Endothelial cell of umbilical vein (primary cell): ENCODE data around the gene C13orf46. TPM values are rescaled to one million over a fixed set of nuclear protein-coding genes. Genes with fewer than 3 reads are reported as not detected.

Experiments
- BruUV-seq: library from RNA; stranded (reverse); fragments of 400-500 nt; replicated peaks from 2 replicates; lab custom pipeline; 2021; lab: Mats Ljungman, UMichigan
- CTCF ChIA-PET: fragments of 300-600, 350-600 bp; sonication (Branson Sonifier 250); formaldehyde crosslinking; loops from one replicate; lab custom pipeline; 2021; ENCODE audit warnings: antibody characterized with exemption, inconsistent platforms; lab: Charles Lee
- POLR2A ChIA-PET: fragments of 300-600, 350-600 bp; sonication (Branson Sonifier 250); formaldehyde crosslinking; loops from one replicate; lab custom pipeline; 2021; ENCODE audit warnings: antibody characterized with exemption, inconsistent platforms; lab: Charles Lee
- DNase-seq: peaks from one replicate; pipeline ENCODE4 v3.0.0-alpha.2; 2011; ENCODE audit warnings: low read depth, low spot score
- FAIRE-seq: peaks from 2 replicates; lab custom pipeline; 2011; peaks lifted over from hg19 to GRCh38; lab: Jason Lieb, UNC
- H2AFZ ChIP-seq: 2 replicates; pipeline ENCODE4 v1.6.0; 2012; ENCODE audit warnings: low read depth, low read length, control low read depth, inconsistent platforms
- H3K27ac ChIP-seq: 2 replicates; pipeline ENCODE4 v1.5.1; 2011; ENCODE audit warnings: low read depth, mild to moderate bottlenecking, control low read depth, low read length, moderate library complexity; ENCODE audit not compliant: insufficient read depth
- H3K27me3 ChIP-seq, 2 experiments: 2 replicates each; pipeline versions ENCODE4 v1.6.0 to v1.6.1; 2011; ENCODE audit warnings: low read length in 2 of 2, mixed read lengths in 1 of 2; ENCODE audit not compliant: control insufficient read depth in 2 of 2, insufficient read depth in 2 of 2
- H3K36me3 ChIP-seq, 2 experiments: 2 replicates in 1 of 2; 3 replicates in 1 of 2; pipeline ENCODE4 v1.5.1; 2011; ENCODE audit warnings: low read length in 2 of 2, mild to moderate bottlenecking in 1 of 2, moderate library complexity in 1 of 2; ENCODE audit not compliant: control insufficient read depth in 2 of 2, insufficient read depth in 2 of 2; ENCODE audit errors: extremely low read depth in 1 of 2
- H3K4me1 ChIP-seq: 3 replicates; pipeline ENCODE4 v1.5.1; 2011; ENCODE audit warnings: mild to moderate bottlenecking, low read length; ENCODE audit not compliant: control insufficient read depth, insufficient read depth; ENCODE audit errors: extremely low read depth
- H3K4me2 ChIP-seq: 2 replicates; pipeline ENCODE4 v1.6.1; 2011; ENCODE audit warnings: low read length, control low read depth, mixed read lengths; ENCODE audit not compliant: insufficient read depth
- H3K4me3 ChIP-seq, 3 experiments: fragments of 200-600 bp in 1 of 3; sonication (generic), shearing (Covaris generic) in 1 of 3; replicated peaks in 1 of 3; 2 replicates each; pipeline ENCODE4 v1.5.1; 2011 to 2016; ENCODE audit warnings: control low read depth in 3 of 3, low read length in 3 of 3, mild to moderate bottlenecking in 2 of 3, inconsistent platforms in 1 of 3, low read depth in 1 of 3, moderate library complexity in 1 of 3; ENCODE audit not compliant: insufficient read depth in 1 of 3
- H3K79me2 ChIP-seq: 2 replicates; pipeline ENCODE4 v1.6.0; 2012; ENCODE audit warnings: low read length, inconsistent platforms; ENCODE audit not compliant: control insufficient read depth, insufficient read depth
- H3K9ac ChIP-seq: replicated peaks from 2 replicates; pipeline ENCODE3; 2011; ENCODE audit warnings: low read length, control low read depth; ENCODE audit not compliant: insufficient read depth; ENCODE audit errors: extremely low read depth
- H3K9me1 ChIP-seq: replicated peaks from 3 replicates; pipeline ENCODE4 v1.6.0; 2011; ENCODE audit warnings: mild to moderate bottlenecking, low read length; ENCODE audit not compliant: control insufficient read depth, insufficient read depth; ENCODE audit errors: extremely low read depth
- H3K9me3 ChIP-seq: replicated peaks from 2 replicates; pipeline ENCODE4 v1.5.1; 2012; ENCODE audit warnings: low read length, inconsistent platforms; ENCODE audit not compliant: control insufficient read depth, insufficient read depth
- H4K20me1 ChIP-seq: replicated peaks from 2 replicates; pipeline ENCODE3; 2011; ENCODE audit warnings: mild to moderate bottlenecking, low read length; ENCODE audit not compliant: control insufficient read depth, insufficient read depth; ENCODE audit errors: extremely low read depth
- CTCF ChIP-seq, 2 donors: IDR thresholded peaks; 1 replicate in 1 of 2; 2 replicates in 1 of 2; pipeline ENCODE4 v1.5.1; 2011; ENCODE audit warnings: low read length in 2 of 2, mild to moderate bottlenecking in 2 of 2, moderate library complexity in 2 of 2, control low read depth in 1 of 2, inconsistent platforms in 1 of 2, low read depth in 1 of 2; ENCODE audit not compliant: insufficient read depth in 1 of 2; ENCODE audit errors: extremely low read depth in 1 of 2
- EZH2 ChIP-seq: IDR thresholded peaks from 2 replicates; pipeline ENCODE4 v1.6.1; 2012; ENCODE audit warnings: borderline replicate concordance, low read depth, mild to moderate bottlenecking, moderate library complexity, low read length, inconsistent platforms; ENCODE audit not compliant: severe bottlenecking
- FOS ChIP-seq: IDR thresholded peaks from 2 replicates; pipeline ENCODE4 v1.6.1; 2011; ENCODE audit warnings: mild to moderate bottlenecking, low read length, moderate library complexity, borderline replicate concordance; ENCODE audit not compliant: insufficient read depth
- GATA2 ChIP-seq: IDR thresholded peaks from 2 replicates; pipeline ENCODE4 v1.7.0; 2011; ENCODE audit warnings: low read depth, mild to moderate bottlenecking, moderate library complexity, mixed read lengths, low read length; ENCODE audit not compliant: insufficient read length, insufficient read depth
- JUN ChIP-seq: IDR thresholded peaks from 2 replicates; pipeline ENCODE4 v1.6.1; 2011; ENCODE audit warnings: borderline replicate concordance, low read depth; ENCODE audit not compliant: insufficient read length, insufficient read depth
- MAX ChIP-seq: IDR thresholded peaks from 2 replicates; pipeline ENCODE4 v1.6.1; 2011; ENCODE audit not compliant: insufficient read depth, insufficient read length
- MYC ChIP-seq: IDR thresholded peaks from one replicate; pipeline ENCODE4 v1.6.1; 2011; ENCODE audit warnings: mild to moderate bottlenecking, low read depth, low read length
- POLR2A ChIP-seq: IDR thresholded peaks from 2 replicates; pipeline ENCODE4 v1.6.1; 2012; ENCODE audit warnings: low read depth, mild to moderate bottlenecking, control low read depth, low read length
- POLR2AphosphoS5 ChIP-seq: IDR thresholded peaks from 2 replicates; pipeline ENCODE4 v1.6.1; 2012; ENCODE audit warnings: low read depth, mild to moderate bottlenecking, control low read depth, low read length, moderate library complexity; ENCODE audit not compliant: insufficient read depth
- dilution Hi-C: fragments of 300-500 bp; cut with MboI; formaldehyde crosslinking; loops from one replicate; pipeline ENCODE4 v1.15.0; 2019; ENCODE audit warnings: low sequenced_read_pairs; ENCODE audit not compliant: extremely low pct_ligation_motif_present
- intact Hi-C: fragments of 100-400 bp; cut with micrococcal nuclease; formaldehyde crosslinking; loops from one replicate; pipeline ENCODE4 v1.10.0; 2022
- polyA plus RNA-seq, 4 experiments: library from polyadenylated mRNA; depleted of rRNA in 3 of 4; stranded (reverse) in 3 of 4; unstranded in 1 of 4; fragments of >200 nt; gene quantifications; 2 replicates each; pipeline versions ENCODE4 v1.2.1 to v1.2.3, GENCODE V29; 2011 to 2012; ENCODE audit warnings: missing spikeins in 1 of 4
- total RNA-seq: library from RNA; stranded (reverse); gene quantifications from 2 replicates; pipeline ENCODE4 v1.2.3, GENCODE V29; 2021

C13orf46 gene
- total and polyA plus RNA-seq, 2 donors (not counting 3 experiments of a cell fraction or from before 2014, with no cell fraction given) = 1.3 to 1.7 TPM

- dilution Hi-C loops (no loop called here), intact Hi-C loops (no loop called here)
- H2AFZ ChIP-seq = no peak overlapping the region
- no peak for DNase-seq
- H3K79me2 ChIP-seq = no peaks in the 10 kb centered on the region
- BruUV-seq = no TSS peak
- H3K4me3 ChIP-seq = no peak overlapping the region
- no peak overlapping the region for H3K4me2 ChIP-seq
- TF ChIP-seq GATA2 = no peak
- TF ChIP-seq POLR2AphosphoS5 = no peak
- no peak for TF ChIP-seq EZH2
- TF ChIP-seq MAX = no peak
- no peak for TF ChIP-seq POLR2A
- TF ChIP-seq FOS = no peak
- no peak for TF ChIP-seq CTCF (IDR thresholded peaks at IDR 0.05; ENCODE audit: extremely low read depth in 1 of 2, insufficient read depth in 1 of 2, low read depth in 1 of 2, low read length in 2 of 2)
- TF ChIP-seq MYC = no peak
- TF ChIP-seq JUN = no peak
- ChIA-PET CTCF (interaction anchor here (1.0 kb wide), 1 partner anchor 9 kb away, joined by 5 read pairs; no protein-coding TSS in a partner anchor), POLR2A (no interaction called here)
- FAIRE-seq = no peak
- H3K27me3 ChIP-seq = no peaks in the 10 kb centered on the region
- no peaks in the 10 kb centered on the region for H3K9me3 ChIP-seq
- H3K4me1 ChIP-seq = no peaks in the 10 kb centered on the region
- H3K36me3 ChIP-seq = peaks cover 0 to 5% of the 10 kb centered on the region in 2 experiments
- H3K9ac ChIP-seq = no peak overlapping the region
- no peaks in the 10 kb centered on the region for H4K20me1 ChIP-seq
- no peak overlapping the region for H3K27ac ChIP-seq
- no peaks in the 10 kb centered on the region for H3K9me1 ChIP-seq
These were observed 5.2 kb downstream of the C13orf46 start for GRCh38 chr13:113968463-113969310.
